Left renal pelvis (tissue), 4 donors: Measurements from ENCODE around the gene GHDC. TPM values are rescaled to one million over a fixed set of nuclear protein-coding genes. Genes with fewer than 3 reads are reported as not detected.
"Not testable (repeated sequence)": the region's sequence is repeated elsewhere in the genome, so short reads cannot be mapped to it uniquely, and the experiment has no call there.

Experiments
- DNase-seq, 4 donors: peaks; one replicate each; pipeline ENCODE4 v3.0.0-alpha.2; 2013; ENCODE audit warnings: low read depth in 4 of 4, low spot score in 3 of 4
- polyA plus RNA-seq, 4 donors: library from polyadenylated mRNA; unstranded; fragments of 120-200 nt; gene quantifications; one replicate each; pipeline ENCODE4 v1.2.1, GENCODE V29; 2013; ENCODE audit not compliant: insufficient read length in 4 of 4

The GHDC gene
- polyA plus RNA-seq, 4 donors = 7.6 to 22.3 (median 15.8) TPM

DNA sequence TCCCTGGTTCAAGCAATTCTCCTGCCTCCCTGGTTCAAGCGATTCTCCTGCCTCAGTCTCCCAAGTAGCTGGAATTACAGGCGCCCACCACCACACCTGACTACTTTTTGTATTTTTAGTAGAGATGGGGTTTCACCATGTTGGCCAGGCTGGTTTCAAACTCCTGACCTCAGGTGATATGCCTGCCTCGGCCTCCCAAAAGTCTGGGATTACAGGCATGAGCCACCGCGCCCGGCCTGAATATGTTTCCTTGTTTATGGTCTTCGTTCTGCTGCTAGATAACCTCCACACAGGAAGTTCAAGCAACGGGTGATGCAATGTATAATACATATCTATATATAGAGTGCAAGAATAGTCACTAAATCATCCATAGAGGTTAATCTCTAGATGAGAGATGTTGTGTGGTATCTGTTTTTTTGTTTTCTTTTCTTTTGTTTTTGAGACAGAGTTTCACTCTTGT is 11.9 kb upstream of the GHDC start:
- not testable (repeated sequence) for DNase-seq

DNA sequence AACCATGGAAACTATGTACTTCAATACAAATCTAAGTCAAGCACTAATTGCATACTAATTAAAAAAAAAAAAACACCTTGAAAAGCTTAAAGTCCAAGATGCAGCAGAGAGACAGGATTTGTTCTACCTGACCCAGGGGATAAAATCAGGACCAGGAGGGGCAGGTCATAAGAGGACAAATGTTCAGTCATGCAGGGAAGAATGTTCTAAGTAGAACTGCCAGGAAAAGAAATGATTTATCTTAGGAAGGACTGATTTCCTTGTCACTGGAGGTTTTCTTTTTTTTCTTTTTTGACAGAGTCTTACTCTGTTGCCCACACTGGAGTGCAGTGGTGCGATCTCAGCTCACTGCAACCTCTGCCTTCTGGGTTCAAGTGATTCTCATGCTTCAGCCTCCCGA is 9.1 kb upstream of the GHDC start:
- no peak for DNase-seq

DNA sequence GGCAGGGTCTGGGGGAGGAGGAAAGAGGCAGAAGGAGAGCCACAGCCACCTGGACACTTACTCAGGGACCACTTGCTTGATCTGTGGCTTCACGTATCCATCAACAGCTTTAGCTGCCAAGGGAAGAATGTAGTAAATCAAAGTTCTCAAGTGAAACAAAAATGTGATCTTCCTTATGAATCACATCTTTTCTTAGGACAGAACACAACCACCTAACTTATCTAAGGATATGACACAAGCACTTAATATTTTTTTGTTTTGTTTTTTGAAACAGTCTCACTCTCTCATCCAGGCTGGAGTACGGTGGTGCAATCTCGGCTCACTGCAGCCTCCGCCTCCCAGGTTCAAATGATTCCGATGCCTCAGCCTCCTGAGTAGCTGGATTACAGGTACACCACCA is 8.4 kb upstream of the GHDC start:
- DNase-seq = no peak

DNA sequence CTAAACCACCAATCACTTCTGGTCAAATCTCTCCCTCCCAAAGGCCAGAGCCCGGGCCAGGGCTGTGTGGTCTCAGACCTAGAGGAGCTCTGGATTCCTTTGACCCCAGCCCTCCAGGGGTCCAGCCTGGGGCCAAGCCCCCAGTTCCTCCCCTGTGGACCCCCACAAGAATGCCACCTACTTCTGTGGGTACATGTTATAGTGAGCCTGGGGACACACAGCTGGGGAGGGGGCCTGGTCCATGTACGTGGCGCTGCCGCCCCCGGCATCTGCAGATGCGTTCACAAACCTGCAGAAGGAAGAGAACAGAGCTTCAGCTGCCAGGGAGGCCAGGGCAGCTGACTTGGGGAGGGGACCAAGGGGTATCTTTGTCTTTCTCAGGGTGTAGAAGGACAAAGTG is 7.9 kb upstream of the GHDC start:
- no peak for DNase-seq

DNA sequence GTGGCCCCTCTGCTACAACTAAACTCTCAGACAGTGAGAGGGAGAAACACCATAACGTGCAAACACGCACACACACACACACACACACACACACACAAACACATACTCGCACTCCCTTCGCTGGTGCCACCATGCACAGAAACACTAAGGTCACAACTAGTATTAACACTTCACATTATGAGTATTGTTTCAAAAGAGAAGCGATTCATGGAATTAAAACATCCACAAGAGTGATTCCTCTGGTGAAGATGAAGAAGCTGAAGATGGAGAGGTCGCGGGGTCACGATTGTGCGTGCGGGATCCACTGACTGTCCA is 7.1 kb upstream of the GHDC start:
- no peak for DNase-seq

DNA sequence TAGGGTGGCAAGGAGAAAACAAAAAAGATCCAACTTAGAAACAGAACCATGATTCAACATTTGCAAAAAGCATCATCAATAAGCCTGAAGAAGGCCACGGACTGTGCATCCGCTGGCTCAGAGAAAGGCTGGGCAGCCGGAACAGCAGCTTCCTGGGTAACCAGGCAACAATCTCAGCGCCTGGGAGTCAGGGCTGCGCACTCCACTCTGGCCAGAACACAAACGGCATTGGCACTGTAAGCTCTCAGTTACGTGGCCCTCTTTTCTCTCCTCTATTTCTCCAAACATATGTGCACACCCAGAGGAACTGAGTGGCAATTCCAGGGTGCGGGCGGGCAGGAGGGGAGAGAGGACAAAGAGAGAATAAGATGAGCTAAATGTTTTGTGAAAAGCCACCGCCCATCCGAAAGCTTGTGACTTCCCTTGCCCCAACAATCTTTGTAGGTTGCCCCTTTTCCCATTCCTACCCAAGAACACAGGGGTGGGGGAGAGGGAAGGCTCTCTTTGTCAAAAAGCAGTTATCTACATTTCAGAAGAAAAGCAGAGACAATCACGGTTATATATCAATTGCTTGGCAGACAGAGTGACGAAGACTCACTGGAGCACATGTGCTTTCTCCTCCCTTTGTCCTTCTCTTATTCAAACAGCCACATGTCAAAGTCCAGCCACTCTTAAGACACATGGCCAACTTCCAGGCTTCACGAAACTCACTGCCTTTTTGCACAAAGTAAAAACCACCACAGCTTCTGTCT is 6.6 kb upstream of the GHDC start:
- no peak for DNase-seq

DNA sequence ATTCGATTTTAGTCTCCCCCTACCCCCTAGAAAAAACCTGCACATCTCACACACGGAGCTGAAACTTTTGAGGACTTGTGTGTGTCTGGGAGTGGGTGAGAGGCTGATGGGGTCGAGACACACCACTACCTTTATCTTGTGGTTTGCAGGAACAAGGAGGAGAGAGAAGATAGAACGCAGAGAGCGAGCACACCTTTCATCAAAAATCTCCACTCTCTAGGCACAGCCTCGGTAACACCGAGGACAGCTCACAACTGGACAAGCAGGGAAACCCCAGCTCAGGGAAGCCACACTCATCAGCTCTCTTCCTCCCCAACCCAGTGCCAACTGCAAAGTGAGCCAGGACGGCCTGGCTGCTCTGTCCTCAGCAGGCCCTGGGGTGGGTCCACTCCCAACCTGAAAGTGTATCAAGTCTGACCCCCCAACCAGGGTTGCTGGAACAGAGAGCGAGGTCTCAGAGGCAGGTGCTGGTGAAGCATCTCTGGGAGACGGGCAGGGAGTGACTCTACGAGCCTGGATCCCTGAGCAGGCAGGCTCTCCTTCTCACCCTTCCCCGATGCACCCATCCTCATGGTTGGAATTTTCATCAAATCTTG is 5.2 kb upstream of the GHDC start:
- DNase-seq = no peak

DNA sequence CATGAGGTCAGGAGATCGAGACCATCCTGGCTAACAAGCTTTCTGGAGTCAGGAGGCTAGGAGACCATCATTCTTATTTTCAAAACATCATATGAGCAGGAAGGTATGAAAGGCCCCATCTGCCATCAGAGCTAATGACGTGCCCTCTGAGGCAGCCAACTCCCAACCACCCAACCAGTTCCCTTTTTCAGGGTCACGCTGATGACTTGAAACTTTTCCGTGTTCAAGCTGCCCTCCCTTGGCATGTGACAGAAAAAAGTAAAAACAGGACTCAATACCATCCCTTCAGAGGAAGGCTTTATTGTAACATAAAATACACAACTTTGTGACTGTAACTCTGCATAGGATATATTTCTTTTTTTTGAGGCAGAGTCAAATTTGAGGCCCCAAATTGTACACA is 4.6 kb upstream of the GHDC start:
- no peak for DNase-seq

DNA sequence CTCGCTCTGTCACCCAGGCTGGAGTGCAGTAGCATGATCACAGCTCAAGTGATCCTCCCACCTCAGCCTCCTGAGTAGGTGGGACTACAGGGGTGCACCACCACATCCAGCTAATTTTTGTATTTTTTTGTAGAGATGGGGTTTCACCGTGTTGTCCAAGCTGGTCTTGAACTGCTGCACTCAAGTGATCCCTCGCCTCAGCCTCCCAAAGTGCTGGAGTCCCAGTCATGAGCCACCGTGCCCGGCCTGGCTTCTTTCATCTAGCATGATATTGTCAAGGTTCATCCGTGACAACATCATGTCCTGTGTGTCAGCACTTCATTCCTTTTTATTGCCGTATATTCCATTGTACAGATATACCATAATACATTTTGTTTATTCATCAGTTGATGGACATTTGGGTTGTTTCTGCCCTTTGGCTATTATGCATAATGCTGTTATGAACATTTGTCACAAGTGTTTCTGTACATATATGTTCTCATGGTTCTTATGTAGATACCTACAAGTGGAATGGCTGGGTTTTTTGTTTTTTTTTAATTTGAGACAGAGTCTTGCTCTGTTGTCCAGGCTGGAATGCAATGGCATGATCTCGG is 3.4 kb upstream of the GHDC start:
- no peak for DNase-seq

DNA sequence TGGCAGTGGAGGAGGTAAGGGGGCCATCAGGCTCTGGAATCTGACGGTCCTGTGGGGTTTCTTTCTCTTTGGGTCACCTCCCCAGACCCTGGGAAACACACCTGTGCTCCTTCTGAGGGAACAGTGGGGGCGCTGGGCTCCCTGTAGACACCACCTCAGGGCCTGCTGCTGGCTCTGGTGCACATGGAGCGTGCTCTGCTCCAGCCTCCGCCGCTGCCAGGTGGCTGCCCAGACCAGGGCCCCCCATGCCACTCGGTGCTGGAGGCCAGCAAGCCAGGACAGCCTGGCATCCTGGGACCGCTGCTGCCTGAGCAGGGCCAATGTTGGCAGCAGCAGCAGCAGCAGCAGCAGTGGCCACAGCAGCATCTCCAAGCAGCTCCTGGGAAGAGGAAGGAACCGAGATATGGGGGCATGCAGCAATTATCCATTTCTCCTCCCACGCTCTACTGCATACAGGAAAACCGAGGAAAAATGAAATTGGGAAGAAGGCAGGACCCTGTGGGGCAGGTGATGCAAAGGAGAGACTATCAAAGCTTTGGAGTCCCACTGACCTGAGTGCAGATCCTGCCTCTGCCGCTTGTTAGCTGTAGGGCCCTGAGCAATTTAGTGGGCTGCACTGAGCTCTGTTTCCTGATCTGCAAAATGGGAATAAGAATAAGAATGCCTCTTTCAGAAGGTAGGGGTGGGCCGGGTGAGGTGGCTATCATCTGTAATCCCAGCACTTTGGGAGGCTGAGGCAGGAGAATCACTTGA is 902 bp downstream of the GHDC start:
- no peak for DNase-seq

DNA sequence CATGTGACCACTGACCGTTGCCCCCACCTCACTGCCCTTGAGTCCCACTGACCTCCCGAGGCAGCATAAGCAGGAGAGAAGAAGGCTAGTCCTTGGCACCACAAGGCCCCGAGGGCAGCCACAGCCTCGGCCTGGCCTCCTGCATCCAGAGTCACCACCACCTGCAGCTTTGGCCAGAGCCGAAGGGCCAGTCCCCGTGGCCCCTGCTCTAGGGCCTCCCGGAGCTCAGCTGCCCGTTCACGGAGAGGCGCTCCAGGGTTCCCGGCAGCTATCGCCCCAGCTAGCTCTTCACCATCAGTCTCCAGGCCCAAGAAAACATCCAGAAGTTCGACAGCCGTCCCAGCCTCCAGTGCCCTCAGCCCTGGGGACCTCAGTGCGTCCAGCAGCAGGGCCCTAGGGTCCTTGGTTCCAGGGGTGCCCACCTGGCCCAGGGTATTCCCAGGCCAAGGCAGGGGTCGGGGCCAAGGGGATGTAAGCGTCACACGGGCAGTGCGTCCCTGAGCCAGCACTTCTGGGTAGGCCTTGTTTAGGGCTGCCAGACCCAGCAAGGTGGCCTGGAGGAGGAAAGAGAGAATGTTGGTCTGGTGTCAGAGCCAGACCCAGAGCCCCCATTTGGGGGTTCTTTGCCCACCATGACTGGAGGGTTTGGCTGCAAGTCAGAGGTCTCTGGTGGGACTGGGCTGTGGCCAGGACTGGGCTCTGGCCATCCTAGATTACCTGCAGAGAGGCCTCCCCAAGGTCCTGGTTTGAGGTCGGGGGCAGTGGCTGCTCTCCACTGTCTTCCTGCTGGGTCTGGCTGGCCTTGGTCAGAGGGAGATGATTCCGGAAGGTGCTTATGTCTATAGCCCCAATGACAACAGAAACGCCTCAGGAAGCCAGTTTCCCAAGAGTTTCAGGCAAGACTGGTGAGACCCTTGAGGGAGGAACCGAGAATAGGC is 1.8 kb downstream of the GHDC start:
- DNase-seq = no peak

DNA sequence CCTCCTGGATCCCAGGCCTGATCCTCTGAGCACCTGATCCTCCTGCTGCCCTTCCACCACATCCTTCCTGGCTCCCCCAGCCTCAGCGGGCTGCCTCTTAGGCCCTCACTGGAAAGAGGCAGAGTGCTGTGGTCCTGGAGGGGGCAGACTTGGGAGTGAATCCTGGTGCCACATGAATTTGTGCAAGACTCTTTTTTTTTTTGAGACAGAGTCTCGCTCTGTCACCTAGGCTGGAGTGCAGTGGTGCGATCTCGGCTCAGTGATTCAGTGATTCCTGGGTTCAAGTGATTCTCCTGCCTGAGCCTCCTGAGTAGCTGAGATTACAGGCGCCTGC is 3.1 kb downstream of the GHDC start:
- no peak for DNase-seq

DNA sequence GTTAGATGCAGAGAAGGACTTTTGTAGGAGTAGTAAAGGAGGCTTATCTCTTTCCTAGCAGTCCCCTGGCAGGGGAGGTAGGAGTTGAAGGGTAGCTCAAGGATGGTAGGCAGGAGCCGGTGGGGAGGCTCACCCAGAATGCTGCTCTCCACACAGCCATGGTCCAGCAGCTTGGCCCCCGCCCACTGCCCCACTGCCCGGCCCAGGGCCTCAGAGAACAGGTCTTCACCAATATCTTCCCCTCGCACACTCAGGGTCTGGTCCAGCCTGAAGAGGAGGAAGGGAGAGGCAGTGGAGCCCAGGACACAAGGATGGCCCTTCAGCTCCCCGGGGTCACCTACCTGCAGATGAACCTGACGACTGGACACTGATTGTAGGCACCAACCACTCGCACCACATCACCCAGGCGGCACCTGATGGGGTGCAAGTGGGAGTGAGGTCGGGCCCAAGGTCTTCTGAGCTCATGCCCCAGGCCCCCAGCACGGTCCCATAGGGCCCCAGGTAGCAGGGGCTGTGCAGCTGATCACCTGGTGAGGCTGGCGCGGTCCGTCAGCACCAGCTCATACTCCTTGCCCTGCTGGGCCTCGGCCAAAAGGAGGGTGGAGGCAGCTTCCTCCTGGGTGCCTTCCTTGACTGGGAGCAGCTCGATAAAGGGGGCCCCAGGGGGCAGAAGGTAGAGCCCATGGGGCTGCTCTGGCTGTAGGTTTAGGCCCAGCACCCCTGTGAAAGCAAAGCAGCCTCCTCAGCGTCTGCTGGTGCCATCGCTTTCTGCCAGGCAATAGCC is 3.6 kb downstream of the GHDC start:
- DNase-seq = no peak

DNA sequence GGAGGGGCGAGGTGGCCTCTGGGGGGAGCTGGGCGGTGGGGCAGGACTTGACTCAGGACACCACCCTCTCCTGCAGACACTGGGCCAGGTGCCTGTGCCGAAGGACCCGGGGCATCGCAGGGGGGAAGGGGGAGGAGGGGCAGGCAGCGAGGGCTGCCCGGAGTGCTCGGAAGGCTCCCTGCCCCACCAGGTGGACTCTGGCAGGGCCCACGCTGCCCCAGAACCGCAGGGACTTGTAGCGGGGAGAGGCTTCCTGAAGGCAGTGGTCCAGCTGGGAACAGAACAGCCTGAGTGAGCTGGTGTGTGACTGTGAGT is 4.7 kb downstream of the GHDC start:
- DNase-seq = no peak

DNA sequence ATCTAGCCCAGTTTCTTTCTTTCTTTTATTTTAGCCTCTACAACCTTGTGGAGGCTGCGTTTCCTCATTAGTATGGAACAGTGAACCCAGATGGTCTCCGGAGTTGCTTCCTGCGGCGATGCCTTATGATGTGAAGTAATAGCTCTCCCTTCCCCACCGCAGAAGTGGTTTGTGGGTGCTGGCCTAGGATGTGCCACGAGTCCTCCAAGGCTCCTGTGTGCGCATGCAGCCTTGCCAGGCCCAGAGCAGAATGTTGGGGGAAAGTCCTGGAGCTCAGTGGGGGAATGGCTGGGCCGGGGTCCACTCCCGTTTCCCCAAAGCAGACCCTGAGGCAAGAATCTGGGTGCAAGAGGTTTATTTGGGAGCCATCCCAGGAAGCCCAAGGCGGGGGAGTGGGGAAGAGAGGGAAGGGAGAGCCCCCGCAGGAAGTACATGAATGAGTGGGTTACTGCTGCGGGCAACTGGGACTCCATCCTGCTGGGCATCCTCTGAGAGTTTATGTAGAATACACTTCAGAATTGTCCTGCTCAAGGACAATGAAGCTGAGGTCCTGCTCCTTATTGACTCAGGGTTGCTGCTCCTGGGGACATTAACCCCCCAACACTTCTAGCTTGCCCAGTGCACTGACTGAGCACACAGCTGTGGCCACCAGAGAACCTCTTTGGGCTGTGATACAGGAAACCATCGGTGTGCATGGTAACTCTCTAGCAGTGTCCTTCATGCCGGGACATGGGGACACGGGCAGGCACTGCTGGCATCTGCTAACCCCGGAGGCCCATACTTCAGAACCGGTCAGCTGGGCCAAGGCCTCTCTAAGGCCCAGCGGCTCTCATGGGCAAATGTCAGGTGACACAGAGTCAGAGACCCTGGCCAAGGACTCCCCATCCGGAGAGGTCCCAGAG is 5.3 kb downstream of the GHDC start:
- no peak for DNase-seq

DNA sequence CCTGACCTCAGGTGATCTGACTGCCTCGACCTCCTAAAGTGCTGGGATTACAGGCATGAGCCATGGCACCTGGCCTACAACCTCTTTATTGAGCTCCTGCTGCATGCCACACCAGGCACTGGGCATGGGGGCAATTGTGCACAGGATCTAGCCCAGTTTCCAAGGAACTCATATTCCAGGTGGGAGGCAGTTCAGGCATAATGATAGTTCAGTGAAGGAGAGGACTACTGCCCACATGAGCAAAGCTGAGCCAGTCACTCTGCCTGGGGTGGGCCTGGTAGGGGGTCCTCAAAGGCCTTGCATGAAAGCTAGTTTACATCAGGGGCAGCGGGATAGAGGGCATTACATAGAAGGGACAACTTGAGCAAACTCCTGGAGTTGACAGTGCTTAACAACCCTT is 6.5 kb downstream of the GHDC start:
- no peak for DNase-seq

DNA sequence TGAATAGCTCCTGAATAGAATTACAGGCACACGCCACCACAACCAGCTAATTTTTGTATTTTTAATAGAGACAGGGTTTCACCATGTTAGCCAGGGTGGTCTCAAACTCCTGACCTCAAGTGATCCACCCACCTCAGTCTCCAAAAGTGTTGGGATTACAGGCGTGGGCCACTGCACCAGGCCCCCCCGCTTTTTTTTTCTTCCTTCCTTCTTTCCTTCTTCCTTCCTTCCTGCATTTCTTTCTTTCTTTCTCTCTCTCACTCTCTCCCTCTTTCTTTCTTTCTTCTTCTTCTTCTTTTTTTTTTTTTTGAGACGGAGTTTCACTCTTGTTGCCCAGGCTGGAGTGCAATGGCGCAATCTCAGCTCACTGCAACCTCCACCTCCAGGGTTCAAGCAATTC is 8.1 kb downstream of the GHDC start:
- not testable (repeated sequence) for DNase-seq

DNA sequence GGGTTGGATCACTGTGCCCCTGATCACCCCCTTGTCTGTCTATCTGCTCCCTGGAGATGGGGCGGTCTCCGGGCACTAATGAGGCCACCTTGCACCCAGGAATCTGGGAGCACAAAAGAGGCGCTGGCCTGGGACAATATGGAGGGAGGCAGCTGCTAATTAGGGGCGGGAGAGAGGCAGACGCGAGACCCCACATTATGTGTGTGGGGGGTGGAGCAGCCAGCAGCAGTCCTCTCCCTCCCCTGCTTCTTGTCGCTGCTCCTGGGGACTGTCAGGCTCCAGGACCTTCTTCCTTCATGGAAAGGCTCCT is 8.7 kb downstream of the GHDC start:
- no peak for DNase-seq
